Forelimb muscle (tissue), 1 donor: ENCODE results near the gene AGO3. TPM values are rescaled to one million over a fixed set of nuclear protein-coding genes. Genes with fewer than 3 reads are reported as not detected.
"Not testable (repeated sequence)": the region's sequence is repeated elsewhere in the genome, so short reads cannot be mapped to it uniquely, and the experiment has no call there.

Source experiments
- DNase-seq: peaks from one replicate; pipeline ENCODE4 v3.0.0-alpha.2; 2013; ENCODE audit warnings: low read depth
- polyA plus RNA-seq: library from polyadenylated mRNA; unstranded; fragments of 120-200 nt; gene quantifications from one replicate; pipeline ENCODE4 v1.2.1, GENCODE V29; 2013; ENCODE audit not compliant: insufficient read length

Gene AGO3
- polyA plus RNA-seq, 1 donor = 8.6 TPM

GRCh38 chr1:36007741-36008140 lies 76.8 kb downstream of the AGO3 start:
- DNase-seq = peak; percentile 25

GRCh38 chr1:36008546-36009197 lies 77.8 kb downstream of the AGO3 start:
- DNase-seq = no peak

- no peak for DNase-seq
Measured at GRCh38 chr1:36014722-36015220, 83.9 kb downstream of the AGO3 start.

- DNase-seq = no peak
Measured at GRCh38 chr1:36016686-36017085, 85.8 kb downstream of the AGO3 start.

GRCh38 chr1:36023098-36023769 lies 92.3 kb downstream of the AGO3 start:
- DNase-seq = no peak

GRCh38 chr1:36024024-36024423 lies 93.1 kb downstream of the AGO3 start:
- DNase-seq = not testable (repeated sequence)

GRCh38 chr1:36024847-36025246 lies 93.9 kb downstream of the AGO3 start:
- DNase-seq = no peak

GRCh38 chr1:36027766-36028165 lies 96.9 kb downstream of the AGO3 start:
- DNase-seq = no peak

GRCh38 chr1:36031441-36031840 lies 100.5 kb downstream of the AGO3 start:
- DNase-seq = no peak

- DNase-seq = no peak
Measured at GRCh38 chr1:36034692-36035091, 103.8 kb downstream of the AGO3 start.

GRCh38 chr1:36035154-36035553 lies 104.2 kb downstream of the AGO3 start:
- DNase-seq = no peak

- no peak for DNase-seq
Measured at GRCh38 chr1:36040238-36040637, 109.3 kb downstream of the AGO3 start.

- no peak for DNase-seq
Measured at GRCh38 chr1:36051821-36052220, 120.9 kb downstream of the AGO3 start.

- DNase-seq = no peak
Measured at GRCh38 chr1:36053978-36054377, 123.1 kb downstream of the AGO3 start.

GRCh38 chr1:36055706-36056105 lies 124.8 kb downstream of the AGO3 start:
- DNase-seq = no peak

- no peak for DNase-seq
Measured at GRCh38 chr1:36062315-36062714, 131.4 kb downstream of the AGO3 start.

- DNase-seq = no peak
Measured at GRCh38 chr1:36067871-36068270, 137.0 kb downstream of the AGO3 start.

GRCh38 chr1:36068866-36069265 lies 138.0 kb downstream of the AGO3 start:
- DNase-seq = no peak

GRCh38 chr1:36070349-36070748 lies 139.4 kb downstream of the AGO3 start:
- DNase-seq = no peak

GRCh38 chr1:36076979-36077573 lies 146.2 kb downstream of the AGO3 start:
- no peak for DNase-seq

- no peak for DNase-seq
Measured at GRCh38 chr1:36080236-36080635, 149.3 kb downstream of the AGO3 start.

- DNase-seq = no peak
Measured at GRCh38 chr1:36080801-36081200, 149.9 kb downstream of the AGO3 start.

- DNase-seq = no peak
Measured at GRCh38 chr1:36081926-36082485, 151.1 kb downstream of the AGO3 start.
